ENCODE measurements around the gene HOXD11. TPM values are rescaled to one million over a fixed set of nuclear protein-coding genes. Genes with fewer than 3 reads are reported as not detected.

The HOXD11 gene
- total and polyA plus RNA-seq, 2 donors (not counting 1 experiment from before 2014, with no cell fraction given) = not detected

DNA sequence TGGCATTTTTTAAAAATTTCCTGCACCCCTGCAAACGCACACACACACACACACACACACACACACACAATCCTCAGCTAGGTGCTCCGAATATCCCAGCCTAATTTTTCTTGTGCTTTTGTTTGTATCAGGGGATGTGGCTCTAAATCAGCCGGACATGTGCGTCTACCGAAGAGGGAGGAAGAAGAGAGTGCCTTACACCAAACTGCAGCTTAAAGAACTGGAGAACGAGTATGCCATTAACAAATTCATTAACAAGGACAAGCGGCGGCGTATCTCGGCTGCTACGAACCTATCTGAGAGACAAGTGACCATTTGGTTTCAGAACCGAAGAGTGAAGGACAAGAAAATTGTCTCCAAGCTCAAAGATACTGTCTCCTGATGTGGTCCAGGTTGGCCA, 12.7 kb upstream of the HOXD11 start:
- DNase-seq (peak; percentile 31), ATAC-seq (ENCODE audit: low read depth) (no peak)
- no peaks in the 10 kb centered on the region for H3K36me3 ChIP-seq (replicated peaks in 1 of 2; ENCODE audit: control extremely low read depth in 1 of 2, control insufficient read depth in 1 of 2, extremely low read depth in 1 of 2, insufficient read depth in 2 of 2, low read length in 1 of 2)
- TF ChIP-seq, protein P1, sequence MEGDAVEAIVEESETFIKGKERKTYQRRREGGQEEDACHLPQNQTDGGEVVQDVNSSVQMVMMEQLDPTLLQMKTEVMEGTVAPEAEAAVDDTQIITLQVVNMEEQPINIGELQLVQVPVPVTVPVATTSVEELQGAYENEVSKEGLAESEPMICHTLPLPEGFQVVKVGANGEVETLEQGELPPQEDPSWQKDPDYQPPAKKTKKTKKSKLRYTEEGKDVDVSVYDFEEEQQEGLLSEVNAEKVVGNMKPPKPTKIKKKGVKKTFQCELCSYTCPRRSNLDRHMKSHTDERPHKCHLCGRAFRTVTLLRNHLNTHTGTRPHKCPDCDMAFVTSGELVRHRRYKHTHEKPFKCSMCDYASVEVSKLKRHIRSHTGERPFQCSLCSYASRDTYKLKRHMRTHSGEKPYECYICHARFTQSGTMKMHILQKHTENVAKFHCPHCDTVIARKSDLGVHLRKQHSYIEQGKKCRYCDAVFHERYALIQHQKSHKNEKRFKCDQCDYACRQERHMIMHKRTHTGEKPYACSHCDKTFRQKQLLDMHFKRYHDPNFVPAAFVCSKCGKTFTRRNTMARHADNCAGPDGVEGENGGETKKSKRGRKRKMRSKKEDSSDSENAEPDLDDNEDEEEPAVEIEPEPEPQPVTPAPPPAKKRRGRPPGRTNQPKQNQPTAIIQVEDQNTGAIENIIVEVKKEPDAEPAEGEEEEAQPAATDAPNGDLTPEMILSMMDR (IDR thresholded peaks at IDR 0.05) = no peak
- TF ChIP-seq EZH2 (IDR thresholded peaks at IDR 0.05; ENCODE audit: borderline replicate concordance, insufficient read depth, low read depth, low read length, poor library complexity, severe bottlenecking) = no peak
- CTCF ChIA-PET = interaction anchor here (1.0 to 1.9 kb wide), 3 partner anchors 33 to 404 kb away, joined by 3 to 5 read pairs (median 5); no protein-coding TSS in a partner anchor
- H3K27me3 Mint-ChIP-seq = peaks cover 80% of the 10 kb centered on the region
- H3K27me3 ChIP-seq (replicated peaks in 1 of 4; ENCODE audit: control extremely low read depth in 1 of 4, control insufficient read depth in 3 of 4, insufficient read depth in 4 of 4, low read length in 3 of 4) = peaks cover 0 to 89% (median 81%) of the 10 kb centered on the region in 4 experiments
- no peaks in the 10 kb centered on the region for H4K20me1 ChIP-seq (ENCODE audit: control insufficient read depth, insufficient read depth, low read length, poor library complexity, severe bottlenecking)
- no peak overlapping the region for H3K4me2 ChIP-seq (replicated peaks; ENCODE audit: low read depth, low read length, poor library complexity, severe bottlenecking)
- 3% methylated on average over 8 of the region's 12 CpGs for WGBS (ENCODE audit: insufficient coverage)
- intact Hi-C loops (cut with micrococcal nuclease) = loop anchor here (10.0 kb wide), 1 partner anchor 1760 kb away; the partner anchor contains the start of gene SP9
- no peak overlapping the region for H3K4me3 Mint-ChIP-seq
- POLR2A ChIA-PET = no interaction called here
- H3K4me1 Mint-ChIP-seq = peaks cover 29% of the 10 kb centered on the region
- no peak overlapping the region for H3K27ac Mint-ChIP-seq
- no peak overlapping the region for H2AFZ ChIP-seq (ENCODE audit: insufficient read depth, low read depth, low read length, poor library complexity, severe bottlenecking)
- H3K9me3 ChIP-seq (ENCODE audit: control extremely low read depth in 1 of 3, control insufficient read depth in 2 of 3, insufficient read depth in 1 of 3, low read length in 2 of 3) = peaks cover 0 to 44% (median 6%) of the 10 kb centered on the region in 3 donors
- no peaks in the 10 kb centered on the region for H3K79me2 ChIP-seq (ENCODE audit: control insufficient read depth, insufficient read depth, low read length)
- H3K9ac ChIP-seq (ENCODE audit: low read length) = no peak overlapping the region
- H3K27ac ChIP-seq (ENCODE audit: low read length in 2 of 2) = no peak overlapping the region
- peaks cover 3% of the 10 kb centered on the region for H3K9me3 Mint-ChIP-seq (ENCODE audit: insufficient read depth)
- no peak overlapping the region for H3K4me3 ChIP-seq (ENCODE audit: control extremely low read depth in 1 of 5, extremely low read depth in 1 of 5, insufficient read depth in 1 of 5, low read depth in 2 of 5, low read length in 4 of 5)
- H3K4me1 ChIP-seq (ENCODE audit: control insufficient read depth in 2 of 2, insufficient read depth in 2 of 2, low read length in 2 of 2) = peaks cover 24 to 36% of the 10 kb centered on the region in 2 donors

DNA sequence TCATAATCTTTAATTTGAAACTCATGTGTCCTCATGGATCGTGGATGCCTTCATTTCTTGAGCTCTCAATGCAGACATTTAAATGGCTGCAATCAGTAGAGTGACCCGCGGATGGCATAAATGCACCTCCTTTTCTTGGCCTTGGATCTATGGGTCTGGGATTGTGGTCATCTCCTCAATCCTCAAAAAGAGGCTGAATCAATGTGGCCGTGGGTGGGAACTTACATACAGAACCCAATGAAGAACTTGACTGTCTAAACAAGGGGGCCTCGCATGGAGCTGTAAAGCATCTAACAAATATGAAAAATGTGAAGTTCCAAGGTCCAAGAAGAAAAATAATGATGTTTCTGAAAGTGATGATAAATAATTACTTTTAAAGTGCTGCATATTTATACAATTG, 11.7 kb upstream of the HOXD11 start:
- no peak overlapping the region for H3K27ac Mint-ChIP-seq
- intact Hi-C loops (cut with micrococcal nuclease) = loop anchor here (10.0 kb wide), 1 partner anchor 1761 kb away; the partner anchor contains the start of gene SP9
- peaks cover 0 to 88% (median 77%) of the 10 kb centered on the region in 4 experiments for H3K27me3 ChIP-seq (replicated peaks in 1 of 4; ENCODE audit: control extremely low read depth in 1 of 4, control insufficient read depth in 3 of 4, insufficient read depth in 4 of 4, low read length in 3 of 4)
- H2AFZ ChIP-seq (ENCODE audit: insufficient read depth, low read depth, low read length, poor library complexity, severe bottlenecking) = no peak overlapping the region
- DNase-seq (no peak), ATAC-seq (ENCODE audit: low read depth) (no peak)
- H3K27me3 Mint-ChIP-seq = peaks cover 76% of the 10 kb centered on the region
- H3K9me3 ChIP-seq (ENCODE audit: control extremely low read depth in 1 of 3, control insufficient read depth in 2 of 3, insufficient read depth in 1 of 3, low read length in 2 of 3) = peaks cover 0 to 55% (median 6%) of the 10 kb centered on the region in 3 donors
- 17% methylated on average over 3 of the region's 5 CpGs for WGBS (ENCODE audit: insufficient coverage)
- H3K4me1 Mint-ChIP-seq = peaks cover 29% of the 10 kb centered on the region
- H3K4me1 ChIP-seq (ENCODE audit: control insufficient read depth in 2 of 2, insufficient read depth in 2 of 2, low read length in 2 of 2) = peaks cover 24 to 33% of the 10 kb centered on the region in 2 donors
- no peak overlapping the region for H3K4me3 ChIP-seq (ENCODE audit: control extremely low read depth in 1 of 5, extremely low read depth in 1 of 5, insufficient read depth in 1 of 5, low read depth in 2 of 5, low read length in 4 of 5)
- H3K4me3 Mint-ChIP-seq = no peak overlapping the region
- CTCF ChIA-PET = interaction anchor here (1.2 to 4.7 kb wide), 4 partner anchors 20 to 407 kb away, joined by 3 to 72 read pairs (median 5); no protein-coding TSS in a partner anchor
- H3K79me2 ChIP-seq (ENCODE audit: control insufficient read depth, insufficient read depth, low read length) = no peaks in the 10 kb centered on the region
- no peaks in the 10 kb centered on the region for H4K20me1 ChIP-seq (ENCODE audit: control insufficient read depth, insufficient read depth, low read length, poor library complexity, severe bottlenecking)
- H3K36me3 ChIP-seq (replicated peaks in 1 of 2; ENCODE audit: control extremely low read depth in 1 of 2, control insufficient read depth in 1 of 2, extremely low read depth in 1 of 2, insufficient read depth in 2 of 2, low read length in 1 of 2) = no peaks in the 10 kb centered on the region
- no peak overlapping the region for H3K9ac ChIP-seq (ENCODE audit: low read length)
- peaks cover 3% of the 10 kb centered on the region for H3K9me3 Mint-ChIP-seq (ENCODE audit: insufficient read depth)
- no peak overlapping the region for H3K27ac ChIP-seq (ENCODE audit: low read length in 2 of 2)
- no peak overlapping the region for H3K4me2 ChIP-seq (replicated peaks; ENCODE audit: low read depth, low read length, poor library complexity, severe bottlenecking)
- POLR2A ChIA-PET = no interaction called here
- TF ChIP-seq, protein P1 (IDR thresholded peaks at IDR 0.05) = no peak
- TF ChIP-seq EZH2 (IDR thresholded peaks at IDR 0.05; ENCODE audit: borderline replicate concordance, insufficient read depth, low read depth, low read length, poor library complexity, severe bottlenecking) = no peak

Measured in B cell (primary cell).